HG02623 (cell line): Measurements from ENCODE around the gene MSRB2.

Experiments used
- ATAC-seq: cut with Tn5 transposase; IDR thresholded peaks from one replicate; pipeline ENCODE4 v1.9.1; 2021; ENCODE audit warnings: moderate library complexity; ENCODE audit not compliant: unreplicated experiment

MSRB2 gene

DNA sequence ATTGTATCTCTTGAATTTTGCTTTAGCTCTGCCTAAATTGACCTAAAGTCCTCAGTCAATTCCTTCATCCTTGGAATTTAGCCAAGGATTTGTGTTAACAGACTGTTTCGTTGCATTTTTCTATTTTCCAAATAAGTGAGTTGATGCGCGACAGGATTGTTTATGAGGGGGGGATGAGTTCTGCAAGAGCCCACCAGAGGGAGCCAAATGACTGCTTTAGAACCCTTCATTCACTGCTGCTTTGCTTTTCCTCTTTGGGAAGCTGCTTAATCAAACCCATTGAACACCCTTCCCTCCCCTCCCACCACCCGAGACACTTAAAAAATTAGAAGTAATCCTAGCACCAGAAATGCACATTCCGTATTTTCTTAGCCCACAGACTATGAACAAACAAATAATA lies 63.0 kb downstream of the MSRB2 start:
- ATAC-seq = peak; percentile 68

DNA sequence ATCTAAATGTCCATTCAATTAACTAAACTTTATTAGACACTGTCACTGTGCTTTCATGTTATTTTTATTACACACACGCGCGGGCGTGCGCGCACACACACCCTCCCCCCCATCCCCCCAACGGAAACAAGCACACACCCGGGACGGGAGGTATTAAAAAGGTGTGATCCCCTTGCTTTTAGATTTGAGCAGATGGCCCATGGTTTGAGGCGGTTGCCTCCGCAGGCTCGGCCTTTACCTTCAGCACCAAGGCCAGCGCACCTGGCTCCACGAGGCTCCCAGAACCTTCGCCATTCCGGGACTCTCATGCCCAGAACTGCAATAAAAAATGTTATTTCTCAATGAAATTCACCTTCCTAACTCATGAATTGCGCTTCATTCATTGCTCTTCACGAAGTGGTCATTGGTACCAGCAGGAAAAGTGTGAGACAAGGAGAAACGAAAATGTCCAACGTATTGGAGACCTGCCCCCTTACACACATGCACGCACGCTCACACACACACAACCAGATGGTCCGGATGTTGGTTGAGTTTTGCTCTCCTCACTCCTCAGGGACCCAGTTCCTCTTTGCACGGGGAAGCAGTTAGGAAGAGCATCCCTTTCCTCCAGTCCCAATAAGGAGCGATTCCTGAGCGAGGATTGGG lies 76.0 kb downstream of the MSRB2 start:
- no peak for ATAC-seq
